Activated CD4-positive, alpha-beta T cell treated with anti-CD3 and anti-CD28 coated beads, Interleukin-2, amount 50 U/mL, for 1 hour (primary cell): Measurements from ENCODE around the gene TNNT2.

Source experiments
- DNase-seq: peaks from one replicate; pipeline ENCODE4 v3.0.0-alpha.2; 2020

TNNT2 gene

GRCh38 chr1:201310251-201310985 is 67.1 kb downstream of the TNNT2 start:
- no peak for DNase-seq

- peak; percentile 7 for DNase-seq
Observed at GRCh38 chr1:201309416-201309815, 68.1 kb downstream of the TNNT2 start.
